Suprapubic skin (tissue), 4 donors: ENCODE results near the gene FGF18. TPM values are rescaled to one million over a fixed set of nuclear protein-coding genes. Genes with fewer than 3 reads are reported as not detected.

Source experiments
- DNase-seq, 2 donors: peaks; one replicate each; pipeline ENCODE4 v3.0.0-alpha.2; 2019; ENCODE audit warnings: low spot score in 2 of 2
- H3K27ac ChIP-seq: fragments of 200-600 bp; sonication (generic); one replicate; pipeline ENCODE4 v1.5.1; 2019
- H3K27me3 ChIP-seq: fragments of 200-600 bp; sonication (generic); one replicate; pipeline ENCODE4 v1.5.1; 2019
- H3K36me3 ChIP-seq: fragments of 200-600 bp; sonication (generic); one replicate; pipeline ENCODE4 v1.5.1; 2019
- H3K4me1 ChIP-seq: fragments of 200-600 bp; sonication (generic); one replicate; pipeline ENCODE4 v1.5.1; 2019
- H3K4me3 ChIP-seq: fragments of 200-600 bp; sonication (generic); one replicate; pipeline ENCODE4 v1.5.1; 2019; ENCODE audit warnings: mild to moderate bottlenecking
- H3K9me3 ChIP-seq: fragments of 200-600 bp; sonication (generic); one replicate; pipeline ENCODE4 v1.5.1; 2019
- EP300 ChIP-seq: sonication (generic); formaldehyde crosslinking; IDR thresholded peaks from one replicate; pipeline ENCODE4 v1.6.1; 2017; ENCODE audit warnings: antibody characterized with exemption
- POLR2A ChIP-seq, 2 donors: fragments of 450-650 bp; IDR thresholded peaks; one replicate each; pipeline ENCODE4 v1.6.1; 2017; ENCODE audit warnings: antibody characterized with exemption in 2 of 2, mild to moderate bottlenecking in 2 of 2, moderate library complexity in 2 of 2
- POLR2AphosphoS5 ChIP-seq, 3 donors: sonication (generic); formaldehyde crosslinking; IDR thresholded peaks; one replicate each; pipeline ENCODE4 v1.6.1; 2017; ENCODE audit warnings: antibody characterized with exemption in 3 of 3
- WGBS: methylation state at CpG from one replicate; pipeline ENCODE4 v1.1.5; 2018; 5-methylcytosine and 5-hydroxymethylcytosine counted together
- total RNA-seq, 4 donors: library from RNA; depleted of rRNA; stranded (reverse); fragments of >200 nt; gene quantifications; one replicate each; pipeline ENCODE4 v1.1.0, GENCODE V29; 2016
- TF ChIP-seq, protein P1 (sequence below), 2 donors: fragments of 200-600 bp in 1 of 2; fragments of 450-650 bp in 1 of 2; sonication (generic) in 1 of 2; IDR thresholded peaks; one replicate each; pipeline ENCODE4 v1.5.1; 2016 to 2019; ENCODE audit warnings: antibody characterized with exemption in 2 of 2, mild to moderate bottlenecking in 1 of 2, moderate library complexity in 1 of 2

The FGF18 gene
- total RNA-seq, 4 donors from 2014 or later = 0.32 to 3.2 (median 0.50) TPM

DNA sequence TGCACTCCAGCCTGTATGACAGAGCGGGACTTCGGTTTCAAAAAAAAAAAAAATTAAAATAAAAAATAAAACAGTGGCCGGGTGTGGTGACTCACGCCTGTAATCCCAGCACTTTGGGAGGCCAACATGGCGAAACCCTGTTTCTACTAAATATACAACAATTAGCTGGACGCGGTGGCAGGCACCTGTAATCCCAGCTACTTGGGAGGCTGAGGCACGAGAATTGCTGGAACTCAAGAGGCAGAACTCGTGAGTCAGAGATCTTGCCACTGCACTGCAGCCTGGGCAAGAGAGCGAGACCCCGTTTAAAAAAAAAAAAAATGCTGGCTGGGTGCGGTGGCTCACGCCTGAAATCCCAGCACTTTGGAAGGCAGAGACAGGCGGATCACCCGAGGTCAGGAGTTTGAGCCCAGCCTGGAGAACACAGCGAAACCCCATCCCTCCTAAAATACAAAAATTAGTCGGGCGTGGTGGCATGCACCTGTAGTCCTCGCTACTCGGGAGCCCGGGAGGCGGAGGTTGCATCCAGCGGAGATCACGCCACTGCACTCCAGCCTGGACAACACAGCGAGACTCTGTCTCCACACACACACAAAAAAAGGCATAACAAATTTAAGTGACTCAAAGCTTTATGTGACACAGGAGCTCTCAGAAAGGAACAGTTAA is 33.3 kb upstream of the FGF18 start:
- H3K4me1 ChIP-seq = peaks cover 30% of the 10 kb centered on the region
- no peak overlapping the region for H3K4me3 ChIP-seq
- 94% methylated on average over 25 of the region's 25 CpGs for WGBS
- TF ChIP-seq, protein P1, sequence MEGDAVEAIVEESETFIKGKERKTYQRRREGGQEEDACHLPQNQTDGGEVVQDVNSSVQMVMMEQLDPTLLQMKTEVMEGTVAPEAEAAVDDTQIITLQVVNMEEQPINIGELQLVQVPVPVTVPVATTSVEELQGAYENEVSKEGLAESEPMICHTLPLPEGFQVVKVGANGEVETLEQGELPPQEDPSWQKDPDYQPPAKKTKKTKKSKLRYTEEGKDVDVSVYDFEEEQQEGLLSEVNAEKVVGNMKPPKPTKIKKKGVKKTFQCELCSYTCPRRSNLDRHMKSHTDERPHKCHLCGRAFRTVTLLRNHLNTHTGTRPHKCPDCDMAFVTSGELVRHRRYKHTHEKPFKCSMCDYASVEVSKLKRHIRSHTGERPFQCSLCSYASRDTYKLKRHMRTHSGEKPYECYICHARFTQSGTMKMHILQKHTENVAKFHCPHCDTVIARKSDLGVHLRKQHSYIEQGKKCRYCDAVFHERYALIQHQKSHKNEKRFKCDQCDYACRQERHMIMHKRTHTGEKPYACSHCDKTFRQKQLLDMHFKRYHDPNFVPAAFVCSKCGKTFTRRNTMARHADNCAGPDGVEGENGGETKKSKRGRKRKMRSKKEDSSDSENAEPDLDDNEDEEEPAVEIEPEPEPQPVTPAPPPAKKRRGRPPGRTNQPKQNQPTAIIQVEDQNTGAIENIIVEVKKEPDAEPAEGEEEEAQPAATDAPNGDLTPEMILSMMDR (IDR thresholded peaks at IDR 0.05) = no peak
- TF ChIP-seq EP300 (no peak), POLR2AphosphoS5 (IDR thresholded peaks at IDR 0.05) (no peak), POLR2A (IDR thresholded peaks at IDR 0.05) (no peak)
- DNase-seq = no peak
- H3K27ac ChIP-seq = no peak overlapping the region
- no peaks in the 10 kb centered on the region for H3K9me3 ChIP-seq
- no peaks in the 10 kb centered on the region for H3K36me3 ChIP-seq
- no peaks in the 10 kb centered on the region for H3K27me3 ChIP-seq

DNA sequence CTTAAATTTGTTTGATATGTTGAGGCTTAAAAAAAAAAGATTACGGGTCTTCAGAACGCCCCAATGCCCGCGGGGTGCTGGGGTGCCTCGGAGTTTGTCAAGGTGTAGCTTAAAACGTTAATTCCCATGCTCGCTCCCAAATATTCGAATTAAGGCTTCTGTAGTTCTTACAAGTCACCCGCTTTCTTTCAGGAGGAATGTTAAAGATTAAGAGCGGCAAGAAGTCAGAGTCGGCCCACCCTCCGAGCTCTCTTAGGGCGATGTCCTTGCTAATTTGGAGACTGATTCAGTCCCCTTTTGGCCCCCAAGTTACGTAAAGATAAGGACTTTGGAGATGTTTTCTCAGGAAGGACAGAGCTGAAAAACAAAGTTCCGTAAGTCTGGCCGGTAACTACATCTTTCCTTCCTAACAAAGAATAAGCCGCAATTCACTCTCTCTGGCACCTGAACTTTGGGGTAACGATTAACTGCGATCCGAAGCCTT is 32.5 kb upstream of the FGF18 start:
- Histone ChIP-seq H3K4me1 (peaks cover 34% of the 10 kb centered on the region), H3K27me3 (no peaks in the 10 kb centered on the region)
- 8% methylated on average over 20 of the region's 20 CpGs for WGBS

DNA sequence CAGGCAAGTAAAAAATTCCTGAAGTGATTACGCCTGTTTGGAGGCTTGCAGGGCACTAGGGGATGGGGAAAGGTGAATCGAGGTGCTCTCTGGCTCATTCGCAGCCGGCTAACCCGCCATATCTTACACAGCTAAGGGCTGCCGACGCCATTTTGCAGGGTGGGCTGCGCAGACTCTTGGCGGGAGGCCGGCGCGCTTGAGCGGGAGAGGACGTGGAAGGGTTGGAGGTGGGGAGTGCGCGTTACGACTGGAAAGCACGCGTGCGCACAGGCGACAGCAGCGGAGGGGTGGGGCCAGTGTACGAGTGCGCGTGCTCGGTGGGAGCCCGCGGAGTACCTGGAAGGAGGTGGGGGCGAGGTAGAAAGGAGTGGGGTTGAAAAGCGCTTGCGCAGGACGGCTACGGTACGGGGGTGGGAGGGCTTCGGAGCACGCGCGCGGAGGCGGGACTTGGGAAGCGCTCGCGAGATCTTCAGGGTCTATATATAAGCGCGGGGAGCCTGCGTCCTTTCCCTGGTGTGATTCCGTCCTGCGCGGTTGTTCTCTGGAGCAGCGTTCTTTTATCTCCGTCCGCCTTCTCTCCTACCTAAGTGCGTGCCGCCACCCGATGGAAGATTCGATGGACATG is 32.0 kb upstream of the FGF18 start, which contains the start of gene NPM1:
Gene NPM1 (plus strand): TSS at position 505 of the 625 bp plus-strand sequence. CDS start 100 bp downstream, at position 605.
- WGBS = under 1% methylated on average over 56 of the region's 56 CpGs
- H3K9me3 ChIP-seq = no peaks in the 10 kb centered on the region
- H3K36me3 ChIP-seq = peaks cover 7% of the 10 kb centered on the region
- DNase-seq = peak; percentile 97 to 98
- H3K4me1 ChIP-seq = peaks cover 34% of the 10 kb centered on the region
- H3K27ac ChIP-seq = peak within 1 kb of the TSS; percentile 96
- H3K27me3 ChIP-seq = no peaks in the 10 kb centered on the region
- peak within 1 kb of the TSS; percentile 96 for H3K4me3 ChIP-seq
- TF ChIP-seq POLR2AphosphoS5 (IDR thresholded peaks at IDR 0.05) (peak in 2 of 3 donors; percentile 79 to 93), POLR2A (IDR thresholded peaks at IDR 0.05) (peak; percentile 92 to 94), EP300 (no peak)
- TF ChIP-seq, protein P1 (IDR thresholded peaks at IDR 0.05) = no peak

More for the DNA sequence above, 32.5 kb upstream of the FGF18 start:
- no peaks in the 10 kb centered on the region for H3K9me3 ChIP-seq
- DNase-seq = no peak
- peak overlapping the region; percentile 96 for H3K4me3 ChIP-seq
- TF ChIP-seq, protein P1 (IDR thresholded peaks at IDR 0.05) = no peak
- no peak for TF ChIP-seq POLR2AphosphoS5 (IDR thresholded peaks at IDR 0.05)
- TF ChIP-seq EP300 = no peak
- TF ChIP-seq POLR2A (IDR thresholded peaks at IDR 0.05) = no peak
- H3K36me3 ChIP-seq = peaks cover 2% of the 10 kb centered on the region
- peak overlapping the region; percentile 96 for H3K27ac ChIP-seq

DNA sequence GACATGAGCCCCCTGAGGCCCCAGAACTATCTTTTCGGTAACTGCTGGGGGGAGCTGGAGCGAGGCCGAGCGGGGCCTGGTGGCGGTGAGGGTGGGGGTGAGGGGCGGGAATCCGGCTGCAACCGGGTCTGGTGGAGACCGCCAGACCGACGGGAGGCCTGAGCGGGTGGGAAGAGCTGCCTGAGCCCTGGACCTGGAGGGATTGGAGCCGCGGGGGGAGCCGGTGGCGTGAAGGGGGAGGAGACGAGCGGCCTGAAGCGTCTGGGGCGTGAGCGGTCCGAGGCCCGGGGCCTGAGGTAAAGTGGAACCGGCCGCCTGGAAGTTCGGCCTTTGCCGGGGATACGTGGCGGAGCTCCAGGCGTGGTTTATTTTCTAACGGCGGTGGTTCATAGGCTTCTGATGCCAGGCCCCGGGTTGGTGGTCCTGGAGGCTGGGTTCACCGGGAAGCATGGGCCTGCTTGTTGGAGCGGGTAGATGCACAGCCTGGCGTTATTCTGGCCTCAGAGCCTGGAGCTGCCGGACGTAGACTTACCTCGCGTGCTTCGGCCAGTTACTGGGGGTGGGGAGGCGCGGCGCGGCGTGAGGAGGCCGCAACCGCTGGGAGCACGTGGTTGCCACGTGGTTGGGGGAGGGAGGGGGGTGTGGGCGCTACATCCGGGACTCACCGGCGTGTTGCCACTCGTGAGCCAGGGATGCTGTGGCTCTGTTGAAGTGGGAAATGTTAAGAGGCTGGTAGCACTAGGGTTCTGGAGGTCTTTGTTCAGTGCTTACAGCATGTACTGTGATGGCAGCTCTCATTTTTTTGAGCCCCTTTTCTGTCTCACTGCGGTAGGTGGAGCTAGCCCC is 31.3 kb upstream of the FGF18 start:
- WGBS = 1% methylated on average over 37 of the region's 56 CpGs
- Histone ChIP-seq H3K36me3 (peaks cover 13% of the 10 kb centered on the region), H3K4me3 (peak overlapping the region; percentile 96), H3K4me1 (peaks cover 34% of the 10 kb centered on the region), H3K27me3 (no peaks in the 10 kb centered on the region), H3K27ac (peak overlapping the region; percentile 96), H3K9me3 (no peaks in the 10 kb centered on the region)
- TF ChIP-seq POLR2AphosphoS5 (IDR thresholded peaks at IDR 0.05) = peak in 2 of 3 donors; percentile 51 to 69
- TF ChIP-seq POLR2A (IDR thresholded peaks at IDR 0.05) = no peak
- DNase-seq = peak; percentile 86 to 88

DNA sequence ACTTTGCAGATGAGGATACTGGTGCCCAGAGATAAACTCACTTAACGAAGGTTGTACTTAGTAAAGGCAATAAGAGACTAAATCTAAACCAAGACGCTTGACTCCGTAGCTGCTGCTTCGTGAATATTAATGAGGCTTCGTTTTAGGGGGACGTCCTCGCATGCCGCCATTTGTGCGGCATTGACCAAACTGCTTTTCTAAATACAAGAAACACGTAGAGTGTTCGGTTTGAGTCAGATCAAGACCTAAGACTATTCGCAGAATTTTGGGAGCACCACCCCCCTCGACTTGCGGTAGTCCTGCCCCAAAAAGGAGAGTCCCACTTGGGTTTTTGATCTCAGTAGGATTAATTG is 30.7 kb upstream of the FGF18 start:
- WGBS = 3% methylated on average over 14 of the region's 14 CpGs
- DNase-seq = no peak
- Histone ChIP-seq H3K27me3 (no peaks in the 10 kb centered on the region), H3K4me3 (peak overlapping the region; percentile 96), H3K27ac (no peak overlapping the region), H3K36me3 (peaks cover 19% of the 10 kb centered on the region), H3K4me1 (peaks cover 34% of the 10 kb centered on the region), H3K9me3 (no peaks in the 10 kb centered on the region)
- TF ChIP-seq POLR2A (IDR thresholded peaks at IDR 0.05) (no peak), POLR2AphosphoS5 (IDR thresholded peaks at IDR 0.05) (no peak), EP300 (no peak)
- TF ChIP-seq, protein P1 (IDR thresholded peaks at IDR 0.05) = no peak
